Upper lobe of left lung (tissue), 6 donors: ENCODE data around the gene ISCU. TPM values are rescaled to one million over a fixed set of nuclear protein-coding genes. Genes with fewer than 3 reads are reported as not detected.

Experiments
- ATAC-seq, 2 donors: fragments of 200-7000 bp; cut with Tn5 transposase; one replicate each; pipeline ENCODE4 v1.9.1; 2022; ENCODE audit warnings: mild to moderate bottlenecking in 2 of 2, moderate library complexity in 2 of 2; ENCODE audit not compliant: low FRiP score in 2 of 2
- DNase-seq, 2 donors: peaks; one replicate each; pipeline ENCODE4 v3.0.0-alpha.2; 2019 to 2020
- H3K27ac ChIP-seq, 4 donors: fragments of 200-600 bp; sonication (generic); one replicate each; pipeline ENCODE4 v1.5.1; 2016 to 2019
- H3K27me3 ChIP-seq, 4 donors: fragments of 200-600 bp; sonication (generic); one replicate each; pipeline ENCODE4 v1.5.1; 2017 to 2019
- H3K36me3 ChIP-seq, 4 donors: fragments of 200-600 bp; sonication (generic); one replicate each; pipeline ENCODE4 v1.5.1; 2016 to 2019
- H3K4me1 ChIP-seq, 4 donors: fragments of 200-600 bp; sonication (generic); one replicate each; pipeline ENCODE4 v1.5.1; 2018 to 2019
- H3K4me3 ChIP-seq, 4 donors: fragments of 200-600 bp; sonication (generic); one replicate each; pipeline ENCODE4 v1.5.1; 2017 to 2019; ENCODE audit warnings: mild to moderate bottlenecking in 2 of 4, moderate library complexity in 1 of 4
- H3K9me3 ChIP-seq, 4 donors: fragments of 200-600 bp; sonication (generic); one replicate each; pipeline ENCODE4 v1.5.1; 2018 to 2019
- EP300 ChIP-seq, 4 donors: sonication (generic); formaldehyde crosslinking; IDR thresholded peaks; one replicate each; pipeline ENCODE4 v1.5.1; 2017; ENCODE audit warnings: antibody characterized with exemption in 4 of 4, control low read depth in 2 of 4
- POLR2A ChIP-seq, 4 donors: fragments of 450-650 bp; IDR thresholded peaks; one replicate each; pipeline ENCODE4 v1.5.1; 2016 to 2017; ENCODE audit warnings: antibody characterized with exemption in 4 of 4, mild to moderate bottlenecking in 2 of 4
- POLR2AphosphoS5 ChIP-seq, 2 donors: sonication (generic); formaldehyde crosslinking; IDR thresholded peaks; one replicate each; pipeline ENCODE4 v1.5.1; 2017; ENCODE audit warnings: antibody characterized with exemption in 2 of 2
- WGBS, 2 donors: methylation state at CpG; one replicate each; pipeline ENCODE4 v1.1.5; 2017 to 2018; 5-methylcytosine and 5-hydroxymethylcytosine counted together
- total RNA-seq, 6 donors: library from RNA; depleted of rRNA in 4 of 6; stranded (reverse); fragments of >200 nt in 4 of 6; gene quantifications; one replicate each; pipeline versions ENCODE4 v1.1.0 to v1.2.1, GENCODE V29; 2016 to 2021
- TF ChIP-seq, protein P1 (sequence below), 6 experiments: fragments of 450-650 bp in 4 of 6; fragments of 200-600 bp in 2 of 6; sonication (generic) in 2 of 6; IDR thresholded peaks; one replicate each; pipeline ENCODE4 v1.5.1; 2016 to 2019; ENCODE audit warnings: antibody characterized with exemption in 6 of 6
- donor health status: DM: no; HTN: no; CAD: no; lungs with moderate emphysema.
- donor health status: DM: no; HTN: yes; CAD: no; lungs with severe emphysema.

ISCU gene
- total RNA-seq, 6 donors from 2014 or later = 130 to 192 (median 152) TPM

DNA sequence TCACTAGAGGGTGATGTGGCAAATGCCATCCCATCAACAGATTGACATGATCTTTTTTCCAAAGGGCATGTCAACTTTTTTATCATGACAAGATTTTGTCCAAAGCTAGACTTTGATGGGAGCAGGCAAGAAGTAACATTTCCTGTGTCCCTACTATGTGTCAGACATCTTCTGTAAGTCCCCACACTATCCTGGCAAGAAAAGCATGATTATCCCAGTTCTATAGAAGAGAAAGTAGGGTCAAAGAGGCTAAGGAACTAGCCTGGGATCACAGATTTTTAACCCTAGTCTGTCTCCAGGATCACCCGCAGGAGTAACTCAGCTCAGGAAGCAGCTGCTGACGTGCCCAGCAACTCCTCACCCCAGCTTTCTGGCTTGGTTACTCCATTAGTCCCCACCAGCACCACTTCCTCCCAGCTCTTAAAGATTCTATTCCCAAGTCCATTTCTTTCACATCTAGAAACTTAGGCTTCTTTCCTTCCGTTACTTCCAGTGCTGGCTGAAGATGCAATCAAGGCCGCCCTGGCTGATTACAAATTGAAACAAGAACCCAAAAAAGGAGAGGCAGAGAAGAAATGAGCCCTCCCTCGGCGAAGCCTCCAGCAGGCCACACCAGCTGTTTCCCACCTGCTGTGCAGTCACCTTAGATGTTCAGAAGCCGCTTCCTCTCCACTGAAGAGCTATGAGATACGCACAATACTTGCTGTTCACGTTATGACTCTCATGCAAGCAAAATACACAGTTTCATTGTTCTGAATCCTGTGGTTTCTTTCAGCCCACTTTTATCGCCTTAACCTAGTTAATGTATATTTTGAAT, 6.2 kb downstream of the ISCU start:
- no peak for ATAC-seq
- H3K27me3 ChIP-seq = no peaks in the 10 kb centered on the region
- peaks cover 12 to 35% (median 20%) of the 10 kb centered on the region in 4 donors for H3K4me1 ChIP-seq
- 67 to 83% methylated on average over 10 of the region's 10 CpGs for WGBS, 2 donors
- no peak overlapping the region for H3K4me3 ChIP-seq
- TF ChIP-seq POLR2A (IDR thresholded peaks at IDR 0.05) (no peak), POLR2AphosphoS5 (IDR thresholded peaks at IDR 0.05) (no peak), EP300 (IDR thresholded peaks at IDR 0.05) (no peak)
- TF ChIP-seq, protein P1, sequence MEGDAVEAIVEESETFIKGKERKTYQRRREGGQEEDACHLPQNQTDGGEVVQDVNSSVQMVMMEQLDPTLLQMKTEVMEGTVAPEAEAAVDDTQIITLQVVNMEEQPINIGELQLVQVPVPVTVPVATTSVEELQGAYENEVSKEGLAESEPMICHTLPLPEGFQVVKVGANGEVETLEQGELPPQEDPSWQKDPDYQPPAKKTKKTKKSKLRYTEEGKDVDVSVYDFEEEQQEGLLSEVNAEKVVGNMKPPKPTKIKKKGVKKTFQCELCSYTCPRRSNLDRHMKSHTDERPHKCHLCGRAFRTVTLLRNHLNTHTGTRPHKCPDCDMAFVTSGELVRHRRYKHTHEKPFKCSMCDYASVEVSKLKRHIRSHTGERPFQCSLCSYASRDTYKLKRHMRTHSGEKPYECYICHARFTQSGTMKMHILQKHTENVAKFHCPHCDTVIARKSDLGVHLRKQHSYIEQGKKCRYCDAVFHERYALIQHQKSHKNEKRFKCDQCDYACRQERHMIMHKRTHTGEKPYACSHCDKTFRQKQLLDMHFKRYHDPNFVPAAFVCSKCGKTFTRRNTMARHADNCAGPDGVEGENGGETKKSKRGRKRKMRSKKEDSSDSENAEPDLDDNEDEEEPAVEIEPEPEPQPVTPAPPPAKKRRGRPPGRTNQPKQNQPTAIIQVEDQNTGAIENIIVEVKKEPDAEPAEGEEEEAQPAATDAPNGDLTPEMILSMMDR (IDR thresholded peaks at IDR 0.05) = no peak
- H3K36me3 ChIP-seq = peaks cover 23 to 62% (median 50%) of the 10 kb centered on the region in 4 donors
- H3K27ac ChIP-seq = peak overlapping the region in 3 of 4 donors; percentile 20 to 53 (median 35)
- no peaks in the 10 kb centered on the region for H3K9me3 ChIP-seq
- no peak for DNase-seq

DNA sequence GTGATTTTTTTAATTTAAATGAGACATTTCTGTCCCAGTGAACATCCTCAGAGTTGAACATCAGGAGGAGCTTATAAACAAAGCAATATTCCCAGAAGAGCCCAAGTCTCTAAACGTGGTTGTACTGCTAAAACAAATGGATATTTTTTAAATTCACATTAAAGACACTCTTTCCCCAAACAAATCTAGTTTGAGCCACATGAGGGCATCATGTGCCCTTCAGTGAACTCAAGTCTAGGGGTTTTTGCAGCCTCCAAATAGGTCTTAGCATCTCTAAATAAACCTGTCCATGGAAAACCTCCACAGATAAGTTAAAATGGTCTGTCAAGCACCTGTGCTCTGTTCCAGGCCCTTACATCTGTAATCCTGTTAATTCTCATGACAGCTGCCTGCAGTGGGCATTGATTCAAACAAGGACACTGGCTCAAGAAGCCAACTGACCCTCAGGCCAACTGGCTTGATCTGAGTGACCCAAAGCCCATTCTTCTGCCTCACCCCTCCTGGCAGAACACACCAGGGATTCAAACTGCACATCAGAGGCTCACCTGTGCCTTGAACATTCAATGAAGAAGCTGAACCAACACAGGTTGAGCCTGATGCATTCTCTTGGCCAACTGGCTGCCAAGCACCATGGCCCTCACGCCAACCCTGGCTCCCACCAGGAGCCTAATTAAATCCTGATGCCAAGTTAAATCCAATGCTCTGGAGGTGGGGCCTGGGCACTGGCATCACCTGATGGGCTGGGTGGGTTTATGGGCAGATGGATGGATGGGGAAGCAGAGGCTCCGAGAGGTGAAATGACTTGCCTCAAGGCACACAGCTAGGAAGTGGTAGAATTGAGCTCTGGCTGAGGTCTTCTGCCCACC, 8.6 kb downstream of the ISCU start:
- Histone ChIP-seq H3K36me3 (peaks cover 16 to 42% (median 35%) of the 10 kb centered on the region in 4 donors), H3K9me3 (no peaks in the 10 kb centered on the region), H3K27me3 (no peaks in the 10 kb centered on the region), H3K27ac (no peak overlapping the region), H3K4me3 (no peak overlapping the region), H3K4me1 (peaks cover 4 to 24% (median 11%) of the 10 kb centered on the region in 4 donors)
- TF ChIP-seq POLR2A (IDR thresholded peaks at IDR 0.05) (no peak), POLR2AphosphoS5 (IDR thresholded peaks at IDR 0.05) (no peak), EP300 (IDR thresholded peaks at IDR 0.05) (no peak)
- TF ChIP-seq, protein P1 (IDR thresholded peaks at IDR 0.05) = peak in 2 of 6 experiments; percentile 18 to 27
- WGBS, 2 donors = 50 to 72% methylated on average over 2 to 3 of the region's 3 CpGs
- DNase-seq = no peak
- ATAC-seq = no peak

DNA sequence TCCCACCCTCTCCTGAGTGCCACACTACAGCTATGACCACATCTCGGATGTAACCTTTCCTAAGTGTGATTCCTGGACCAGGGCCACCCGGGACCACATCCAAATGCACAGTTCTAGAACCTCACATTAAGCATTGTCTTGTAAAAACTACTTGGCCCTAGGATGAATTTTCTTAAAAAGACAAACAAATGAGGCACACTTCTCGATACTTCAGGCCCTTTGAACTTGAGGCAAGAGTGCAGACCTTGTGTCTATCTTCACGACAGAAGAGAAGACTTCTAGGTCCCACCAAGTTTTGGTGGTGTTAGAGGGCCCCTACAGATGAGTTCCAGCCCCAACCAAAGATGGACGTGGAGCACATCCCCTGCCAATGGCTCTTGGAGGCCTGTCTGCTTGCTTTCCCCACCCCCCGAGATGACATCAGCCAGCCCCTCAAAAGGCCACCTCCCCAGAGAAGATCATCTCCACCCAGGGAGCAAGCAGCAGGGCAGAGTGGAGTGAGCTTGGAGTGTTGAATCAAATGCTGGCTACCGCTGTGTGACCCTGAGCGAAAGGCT, 9.3 kb downstream of the ISCU start:
- no peak overlapping the region for H3K4me3 ChIP-seq
- TF ChIP-seq POLR2AphosphoS5 (IDR thresholded peaks at IDR 0.05) (no peak), POLR2A (IDR thresholded peaks at IDR 0.05) (no peak), EP300 (IDR thresholded peaks at IDR 0.05) (no peak)
- TF ChIP-seq, protein P1 (IDR thresholded peaks at IDR 0.05) = no peak
- no peaks in the 10 kb centered on the region for H3K27me3 ChIP-seq
- no peak overlapping the region for H3K27ac ChIP-seq
- 86 to 94% methylated on average over 8 of the region's 8 CpGs for WGBS, 2 donors
- DNase-seq = no peak
- peaks cover 15 to 35% (median 28%) of the 10 kb centered on the region in 4 donors for H3K36me3 ChIP-seq
- ATAC-seq = no peak
- no peaks in the 10 kb centered on the region for H3K9me3 ChIP-seq
- H3K4me1 ChIP-seq = peaks cover 3 to 17% (median 7%) of the 10 kb centered on the region in 4 donors

DNA sequence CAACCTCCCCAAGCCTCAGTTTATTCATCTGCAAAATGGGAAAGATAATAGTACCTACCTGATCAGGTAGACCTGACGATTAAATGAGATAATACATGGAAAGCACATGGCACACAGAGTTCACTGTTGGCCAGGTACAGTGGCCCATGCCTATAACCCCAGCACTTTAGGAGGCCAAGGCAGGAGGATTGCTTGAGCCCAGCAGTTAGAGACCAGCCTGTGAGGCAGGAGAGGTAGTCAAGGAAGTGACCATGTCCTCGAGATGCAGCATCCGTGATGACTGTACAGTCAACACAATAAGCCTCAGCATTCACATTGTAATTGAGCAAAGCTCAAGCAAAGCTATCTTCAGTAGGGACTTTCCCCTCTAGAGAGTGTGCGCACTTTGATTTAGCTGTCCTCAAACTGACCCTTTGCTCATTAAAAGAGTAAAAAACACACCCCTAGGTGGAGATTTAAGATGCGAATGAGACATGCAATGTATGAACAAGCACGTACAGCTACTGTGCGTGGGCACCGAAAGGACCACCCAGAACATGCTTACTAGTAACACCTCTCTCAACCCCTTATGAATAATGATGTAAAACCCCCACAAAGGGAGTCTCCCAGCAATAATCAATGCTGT, 9.9 kb downstream of the ISCU start:
- 80 to 85% methylated on average over 6 to 8 of the region's 8 CpGs for WGBS, 2 donors
- H3K4me3 ChIP-seq = no peak overlapping the region
- no peaks in the 10 kb centered on the region for H3K27me3 ChIP-seq
- H3K36me3 ChIP-seq = peaks cover 10 to 29% (median 22%) of the 10 kb centered on the region in 4 donors
- no peak for ATAC-seq
- DNase-seq = no peak
- no peak overlapping the region for H3K27ac ChIP-seq
- H3K4me1 ChIP-seq = peaks cover 3 to 11% (median 4%) of the 10 kb centered on the region in 4 donors
- H3K9me3 ChIP-seq = no peaks in the 10 kb centered on the region
- no peak for TF ChIP-seq POLR2A (IDR thresholded peaks at IDR 0.05)
- TF ChIP-seq EP300 (IDR thresholded peaks at IDR 0.05) = no peak
- TF ChIP-seq POLR2AphosphoS5 (IDR thresholded peaks at IDR 0.05) = no peak
- TF ChIP-seq, protein P1 (IDR thresholded peaks at IDR 0.05) = no peak
